Glutamatergic neuron (in vitro differentiated cells): ENCODE measurements around the gene OSBP2. TPM values are rescaled to one million over a fixed set of nuclear protein-coding genes. Genes with fewer than 3 reads are reported as not detected.

Experiments
- DNase-seq: peaks from one replicate; pipeline ENCODE4 v3.0.0; 2022
- H3K27ac Mint-ChIP-seq: one replicate; pipeline ENCODE4 v1.8.0; 2020; ENCODE audit warnings: mild to moderate bottlenecking, mixed read lengths, inconsistent platforms; ENCODE audit not compliant: unreplicated experiment
- H3K27me3 Mint-ChIP-seq: one replicate; pipeline ENCODE4 v1.8.0; 2020; ENCODE audit warnings: mild to moderate bottlenecking, moderate library complexity, mixed read lengths, inconsistent platforms; ENCODE audit not compliant: unreplicated experiment
- H3K36me3 Mint-ChIP-seq: one replicate; pipeline ENCODE4 v1.8.0; 2020; ENCODE audit warnings: mild to moderate bottlenecking, mixed read lengths, inconsistent platforms; ENCODE audit not compliant: unreplicated experiment
- H3K4me1 Mint-ChIP-seq: one replicate; pipeline ENCODE4 v1.8.0; 2020; ENCODE audit warnings: mild to moderate bottlenecking, low read depth, mixed read lengths, inconsistent platforms; ENCODE audit not compliant: unreplicated experiment
- H3K4me3 Mint-ChIP-seq: one replicate; pipeline ENCODE4 v1.8.0; 2020; ENCODE audit warnings: mild to moderate bottlenecking, mixed read lengths, inconsistent platforms; ENCODE audit not compliant: unreplicated experiment
- H3K9me3 Mint-ChIP-seq: one replicate; pipeline ENCODE4 v1.8.0; 2020; ENCODE audit warnings: mild to moderate bottlenecking, moderate library complexity, mixed read lengths, inconsistent platforms; ENCODE audit not compliant: unreplicated experiment
- total RNA-seq: library from RNA; stranded (reverse); fragmentation: NEBNext Ultra II Directional; extraction: Animal tissue kit (Norgen Biotek cat#: 25700); gene quantifications from one replicate; pipeline ENCODE4 v1.2.1, GENCODE V29; 2021; ENCODE audit not compliant: unreplicated experiment
- TF ChIP-seq, protein P1 (sequence below): fragments of 200-600 bp; sonication (generic); IDR thresholded peaks from one replicate; pipeline ENCODE4 v1.5.0; 2021; ENCODE audit not compliant: partially characterized antibody, unreplicated experiment

OSBP2 gene
- total RNA-seq, 1 donor from 2014 or later, result 18.3 TPM

DNA sequence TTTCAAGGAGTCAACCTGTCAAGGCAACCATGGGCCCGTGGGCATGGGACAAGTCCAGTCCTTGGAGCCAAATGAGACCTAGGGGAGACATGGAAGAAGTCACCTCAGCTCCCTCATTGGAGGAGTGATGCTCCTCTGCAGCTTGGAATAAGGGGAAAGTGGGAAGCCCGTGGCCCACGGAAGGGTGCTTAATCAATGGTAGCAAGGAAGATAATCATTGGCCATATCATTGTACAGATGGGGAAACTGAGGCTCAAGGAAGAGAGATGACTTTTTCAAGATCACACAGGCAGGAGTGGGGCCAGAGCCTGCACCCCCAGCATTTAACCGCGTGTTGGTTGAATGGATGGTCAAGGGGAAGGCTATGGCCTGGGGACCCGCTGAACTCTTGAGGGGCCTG is 133.0 kb downstream of the OSBP2 start:
- Mint-ChIP-seq H3K9me3 (no peaks in the 10 kb centered on the region), H3K36me3 (no peaks in the 10 kb centered on the region), H3K4me3 (no peak overlapping the region), H3K4me1 (peaks cover 3% of the 10 kb centered on the region), H3K27me3 (peaks cover 19% of the 10 kb centered on the region), H3K27ac (no peak overlapping the region)
- TF ChIP-seq, protein P1, sequence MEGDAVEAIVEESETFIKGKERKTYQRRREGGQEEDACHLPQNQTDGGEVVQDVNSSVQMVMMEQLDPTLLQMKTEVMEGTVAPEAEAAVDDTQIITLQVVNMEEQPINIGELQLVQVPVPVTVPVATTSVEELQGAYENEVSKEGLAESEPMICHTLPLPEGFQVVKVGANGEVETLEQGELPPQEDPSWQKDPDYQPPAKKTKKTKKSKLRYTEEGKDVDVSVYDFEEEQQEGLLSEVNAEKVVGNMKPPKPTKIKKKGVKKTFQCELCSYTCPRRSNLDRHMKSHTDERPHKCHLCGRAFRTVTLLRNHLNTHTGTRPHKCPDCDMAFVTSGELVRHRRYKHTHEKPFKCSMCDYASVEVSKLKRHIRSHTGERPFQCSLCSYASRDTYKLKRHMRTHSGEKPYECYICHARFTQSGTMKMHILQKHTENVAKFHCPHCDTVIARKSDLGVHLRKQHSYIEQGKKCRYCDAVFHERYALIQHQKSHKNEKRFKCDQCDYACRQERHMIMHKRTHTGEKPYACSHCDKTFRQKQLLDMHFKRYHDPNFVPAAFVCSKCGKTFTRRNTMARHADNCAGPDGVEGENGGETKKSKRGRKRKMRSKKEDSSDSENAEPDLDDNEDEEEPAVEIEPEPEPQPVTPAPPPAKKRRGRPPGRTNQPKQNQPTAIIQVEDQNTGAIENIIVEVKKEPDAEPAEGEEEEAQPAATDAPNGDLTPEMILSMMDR, result no peak
- DNase-seq, result no peak

DNA sequence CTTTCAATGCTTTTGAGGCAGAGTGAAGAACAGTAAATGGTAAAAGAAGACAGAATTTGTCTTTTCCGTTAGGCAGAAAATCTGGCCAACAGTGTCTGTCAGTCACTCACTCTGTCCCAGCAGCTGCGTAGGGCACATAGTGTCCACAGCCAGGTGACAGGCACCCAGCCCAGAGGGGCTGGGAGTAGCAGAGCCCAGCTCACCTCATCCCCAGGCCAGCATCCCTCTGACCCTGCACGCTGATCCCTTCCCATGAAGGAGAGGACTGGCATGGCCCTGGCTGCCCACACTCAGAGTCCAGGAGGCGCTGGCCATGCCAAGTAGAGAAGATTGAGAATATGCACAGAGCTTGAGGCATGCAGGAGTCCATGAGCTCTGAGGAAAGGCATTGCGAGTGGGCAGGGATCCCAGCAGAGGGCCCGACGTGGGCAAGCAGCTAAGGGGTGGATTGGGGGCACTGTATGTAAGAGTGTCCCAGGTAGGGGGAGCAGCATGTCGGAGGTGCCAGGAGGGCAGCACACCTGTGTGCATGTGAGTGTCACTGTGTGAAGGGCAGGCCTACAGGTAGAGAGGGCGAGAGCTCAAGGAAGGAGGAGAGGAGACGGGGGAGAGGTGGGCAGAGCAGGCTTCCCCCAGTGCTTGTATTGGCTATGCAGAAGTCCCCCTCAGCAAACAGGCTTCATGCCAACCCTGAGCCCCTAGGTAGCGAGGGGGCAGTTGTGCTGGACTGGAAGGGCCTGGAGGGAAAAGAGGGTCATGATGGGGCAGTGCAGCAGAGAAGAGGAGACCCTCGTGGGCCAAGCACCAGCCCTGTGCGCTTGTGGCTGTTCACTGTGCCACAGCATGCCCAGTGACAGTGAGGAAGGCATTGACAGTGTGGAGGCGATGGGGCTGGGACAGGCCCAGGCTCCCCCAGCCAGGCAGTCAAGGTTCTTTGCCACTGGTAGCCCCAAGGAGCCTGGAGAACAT is 133.8 kb downstream of the OSBP2 start:
- Mint-ChIP-seq H3K9me3 (no peaks in the 10 kb centered on the region), H3K27me3 (peaks cover 16% of the 10 kb centered on the region), H3K36me3 (no peaks in the 10 kb centered on the region), H3K27ac (no peak overlapping the region), H3K4me3 (no peak overlapping the region), H3K4me1 (peaks cover 3% of the 10 kb centered on the region)
- DNase-seq, result no peak
- TF ChIP-seq, protein P1, result no peak

DNA sequence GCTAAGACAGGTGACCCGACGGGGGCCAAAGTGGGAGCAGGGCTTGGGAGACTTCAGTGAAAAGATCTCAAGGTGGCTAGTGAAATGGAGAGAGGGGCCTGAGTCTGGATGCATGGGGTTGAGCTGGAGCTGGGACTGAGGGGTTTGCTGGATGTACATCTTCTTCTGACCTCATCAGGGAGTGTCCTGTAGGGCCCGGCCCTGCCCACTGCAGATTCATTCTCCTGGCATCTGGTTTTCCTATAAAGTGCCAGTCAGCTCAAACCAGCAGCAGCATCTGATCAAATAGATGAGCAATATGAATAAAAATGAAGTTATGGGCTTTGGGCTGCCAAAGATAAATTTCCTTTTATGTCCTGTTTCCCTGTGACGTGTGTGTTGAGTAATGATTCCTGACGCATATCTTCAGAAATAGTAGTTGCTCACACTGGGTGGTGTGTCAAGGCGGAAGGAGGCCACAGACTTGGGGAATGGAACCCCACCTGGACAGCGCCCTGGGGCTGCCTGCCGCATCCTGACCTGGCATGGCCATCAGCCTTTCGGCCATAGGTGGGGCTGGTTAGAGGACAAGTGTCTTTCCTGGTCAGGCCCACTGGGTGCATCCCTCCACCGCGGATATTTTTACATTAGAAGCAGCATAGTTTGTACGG is 135.4 kb downstream of the OSBP2 start:
- no peak overlapping the region for H3K4me3 Mint-ChIP-seq
- H3K36me3 Mint-ChIP-seq, result no peaks in the 10 kb centered on the region

DNA sequence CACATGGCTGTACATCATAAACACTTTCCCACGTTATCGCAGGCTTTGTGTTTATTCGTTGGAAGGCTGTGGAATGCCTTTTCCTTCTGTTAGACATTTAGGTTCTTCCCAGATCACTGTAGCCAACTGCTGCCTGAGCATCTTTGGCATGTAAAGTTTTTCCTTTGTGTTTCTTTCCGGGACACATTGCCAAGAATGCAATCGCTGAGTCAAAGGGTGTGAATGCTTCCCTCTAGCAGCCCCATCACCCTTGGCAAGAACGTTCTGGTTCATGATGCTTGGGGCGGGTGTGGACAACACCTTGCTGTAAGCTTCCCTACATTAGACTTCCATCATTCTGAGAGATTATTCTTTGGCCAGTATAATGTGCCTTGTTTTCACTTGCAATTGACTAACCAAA is 136.2 kb downstream of the OSBP2 start:
- Mint-ChIP-seq H3K36me3 (no peaks in the 10 kb centered on the region), H3K4me3 (no peak overlapping the region), H3K9me3 (no peaks in the 10 kb centered on the region), H3K27me3 (peaks cover 9% of the 10 kb centered on the region), H3K27ac (no peak overlapping the region), H3K4me1 (no peaks in the 10 kb centered on the region)
- DNase-seq, result no peak
- TF ChIP-seq, protein P1, result no peak

More for the DNA sequence above, 135.4 kb downstream of the OSBP2 start:
- Mint-ChIP-seq H3K9me3 (no peaks in the 10 kb centered on the region), H3K27me3 (peaks cover 9% of the 10 kb centered on the region), H3K27ac (no peak overlapping the region), H3K4me1 (no peaks in the 10 kb centered on the region)
- DNase-seq, result no peak
- TF ChIP-seq, protein P1, result no peak
